SU-DHL-6 (cell line): ENCODE results near the gene CLEC20A.

Experiments used
- H2AFZ ChIP-seq: fragments of 200-600 bp; sonication (generic); 2 replicates; pipeline ENCODE4 v1.6.1; 2014; ENCODE audit warnings: low read depth, mild to moderate bottlenecking, moderate library complexity, mixed read lengths, antibody characterized with exemption, low read length; ENCODE audit not compliant: severe bottlenecking
- H3F3A ChIP-seq: fragments of 200-600 bp; shearing (Covaris generic); 2 replicates; pipeline ENCODE4 v1.6.0; 2016; ENCODE audit warnings: antibody characterized with exemption, mild to moderate bottlenecking; ENCODE audit not compliant: insufficient read depth
- H3K27ac ChIP-seq: fragments of 200-600 bp; sonication (generic); 2 replicates; pipeline ENCODE4 v1.5.1; 2016; ENCODE audit warnings: low read depth, mild to moderate bottlenecking, low read length, moderate library complexity, mixed read lengths
- H3K27me3 ChIP-seq: fragments of 200-600 bp; sonication (generic), shearing (Covaris generic); 2 replicates; pipeline ENCODE4 v1.6.0; 2014; ENCODE audit warnings: mild to moderate bottlenecking, low read length
- H3K36me3 ChIP-seq: fragments of 200-600 bp; sonication (generic); 2 replicates; pipeline ENCODE4 v1.6.1; 2014; ENCODE audit warnings: mild to moderate bottlenecking, low read length, mixed read lengths
- H3K4me2 ChIP-seq: fragments of 300-600, 200-600 bp; shearing (Covaris generic), sonication (generic); 2 replicates; pipeline ENCODE4 v1.6.0; 2014; ENCODE audit warnings: low read length, low read depth, mild to moderate bottlenecking; ENCODE audit not compliant: poor library complexity, severe bottlenecking
- H3K4me3 ChIP-seq: fragments of 200-600 bp; sonication (generic); 2 replicates; pipeline ENCODE4 v1.5.1; 2014; ENCODE audit warnings: antibody characterized with exemption, low read length, mild to moderate bottlenecking, mixed read lengths; ENCODE audit not compliant: insufficient read depth, poor library complexity, severe bottlenecking
- H3K79me2 ChIP-seq: fragments of 200-600 bp; sonication (generic); 2 replicates; pipeline ENCODE4 v1.6.1; 2014; ENCODE audit warnings: mild to moderate bottlenecking, low read length, moderate library complexity; ENCODE audit not compliant: insufficient read depth
- H3K9ac ChIP-seq: fragments of 200-600 bp; sonication (generic); 2 replicates; pipeline ENCODE4 v1.7.0; 2014; ENCODE audit warnings: mild to moderate bottlenecking, low read length
- H3K9me2 ChIP-seq: fragments of 200-600 bp; sonication (generic); replicated peaks from 2 replicates; pipeline ENCODE4 v1.6.1; 2014; ENCODE audit warnings: low read length; ENCODE audit not compliant: insufficient read depth
- H3K9me3 ChIP-seq: fragments of 200-600 bp; sonication (generic); 2 replicates; pipeline ENCODE4 v1.6.1; 2014; ENCODE audit warnings: low read length, mixed read lengths; ENCODE audit not compliant: insufficient read depth
- H4K20me1 ChIP-seq: fragments of 200-600 bp; sonication (generic); 2 replicates; pipeline ENCODE4 v1.6.1; 2014; ENCODE audit warnings: low read depth, mild to moderate bottlenecking, antibody characterized with exemption, low read length, moderate library complexity, mixed read lengths
- EZH2phosphoT487 ChIP-seq: fragments of 200-600 bp; sonication (generic), shearing (Covaris generic); conservative IDR thresholded peaks from 2 replicates; pipeline ENCODE4 v1.6.1; 2018; ENCODE audit warnings: mild to moderate bottlenecking, antibody characterized with exemption, low read length, moderate library complexity, mixed read lengths
- TF ChIP-seq, protein P1 (sequence below): fragments of 200-600 bp; sonication (generic); IDR thresholded peaks from one replicate; pipeline ENCODE4 v1.5.1; 2017; ENCODE audit warnings: antibody characterized with exemption, mild to moderate bottlenecking, low read length, moderate library complexity; ENCODE audit not compliant: insufficient read depth, poor library complexity, severe bottlenecking

Gene CLEC20A

DNA sequence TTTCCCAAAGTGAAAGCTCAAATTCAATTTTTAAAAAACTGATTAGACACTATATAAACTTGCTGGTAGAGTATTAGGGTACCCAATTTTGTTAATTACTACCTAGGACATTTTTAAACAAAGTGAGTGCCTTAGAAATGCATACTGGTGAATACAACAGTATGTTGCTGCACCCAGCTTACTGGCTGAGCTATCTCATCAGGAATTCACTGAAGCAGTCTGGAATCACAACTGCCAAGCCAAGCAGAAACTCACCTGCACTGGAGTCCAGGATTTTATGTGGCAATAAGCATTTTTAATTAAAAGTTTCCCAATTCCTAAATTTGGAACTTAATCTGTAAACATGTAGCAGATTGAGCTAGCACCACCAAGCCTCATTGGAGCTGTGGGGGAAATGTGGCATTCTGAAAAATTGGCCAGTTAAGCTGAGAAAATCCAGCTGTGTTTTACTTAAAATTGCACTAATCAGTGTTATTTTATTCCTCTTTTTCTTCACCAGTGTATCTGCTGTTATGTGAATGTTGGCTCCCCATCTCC lies 61.8 kb downstream of the CLEC20A start:
- Histone ChIP-seq H3K9me2 (no peaks in the 10 kb centered on the region), H3K36me3 (no peaks in the 10 kb centered on the region), H3K79me2 (no peaks in the 10 kb centered on the region), H3K4me3 (no peak overlapping the region), H3F3A (no peaks in the 10 kb centered on the region), H3K9ac (no peak overlapping the region), H2AFZ (no peak overlapping the region), H3K27me3 (no peaks in the 10 kb centered on the region), H3K9me3 (no peaks in the 10 kb centered on the region), H3K27ac (no peak overlapping the region), H4K20me1 (no peaks in the 10 kb centered on the region), H3K4me2 (no peak overlapping the region)
- TF ChIP-seq, protein P1, sequence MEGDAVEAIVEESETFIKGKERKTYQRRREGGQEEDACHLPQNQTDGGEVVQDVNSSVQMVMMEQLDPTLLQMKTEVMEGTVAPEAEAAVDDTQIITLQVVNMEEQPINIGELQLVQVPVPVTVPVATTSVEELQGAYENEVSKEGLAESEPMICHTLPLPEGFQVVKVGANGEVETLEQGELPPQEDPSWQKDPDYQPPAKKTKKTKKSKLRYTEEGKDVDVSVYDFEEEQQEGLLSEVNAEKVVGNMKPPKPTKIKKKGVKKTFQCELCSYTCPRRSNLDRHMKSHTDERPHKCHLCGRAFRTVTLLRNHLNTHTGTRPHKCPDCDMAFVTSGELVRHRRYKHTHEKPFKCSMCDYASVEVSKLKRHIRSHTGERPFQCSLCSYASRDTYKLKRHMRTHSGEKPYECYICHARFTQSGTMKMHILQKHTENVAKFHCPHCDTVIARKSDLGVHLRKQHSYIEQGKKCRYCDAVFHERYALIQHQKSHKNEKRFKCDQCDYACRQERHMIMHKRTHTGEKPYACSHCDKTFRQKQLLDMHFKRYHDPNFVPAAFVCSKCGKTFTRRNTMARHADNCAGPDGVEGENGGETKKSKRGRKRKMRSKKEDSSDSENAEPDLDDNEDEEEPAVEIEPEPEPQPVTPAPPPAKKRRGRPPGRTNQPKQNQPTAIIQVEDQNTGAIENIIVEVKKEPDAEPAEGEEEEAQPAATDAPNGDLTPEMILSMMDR = no peak
- TF ChIP-seq EZH2phosphoT487 = no peak

DNA sequence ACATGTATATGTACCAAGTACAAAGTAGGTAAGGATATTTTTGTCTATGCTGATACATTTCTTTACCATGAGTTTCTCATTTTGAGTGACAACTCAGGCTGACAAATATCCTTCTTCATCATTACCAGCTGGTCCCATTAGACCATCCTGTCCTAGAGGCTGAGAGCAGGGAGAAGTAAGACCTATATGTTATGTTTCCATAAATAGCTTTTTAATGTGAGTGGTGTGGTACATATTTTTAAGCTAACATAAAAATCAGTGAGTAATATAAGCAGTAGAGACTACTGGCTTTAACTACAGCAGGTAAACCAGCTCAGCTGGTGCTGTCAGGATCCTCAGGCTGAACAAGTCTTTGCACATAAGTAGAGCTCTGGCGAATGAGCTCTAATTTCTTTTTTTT lies 62.4 kb downstream of the CLEC20A start:
- Histone ChIP-seq H3K9ac (no peak overlapping the region), H3K4me2 (no peak overlapping the region)

More for the DNA sequence above, 62.4 kb downstream of the CLEC20A start:
- no peak for TF ChIP-seq EZH2phosphoT487
- TF ChIP-seq, protein P1 = no peak
- Histone ChIP-seq H3K27me3 (no peaks in the 10 kb centered on the region), H4K20me1 (no peaks in the 10 kb centered on the region), H3K36me3 (no peaks in the 10 kb centered on the region), H3K9me2 (no peaks in the 10 kb centered on the region), H3K27ac (no peak overlapping the region), H3F3A (no peaks in the 10 kb centered on the region), H3K9me3 (no peaks in the 10 kb centered on the region), H3K79me2 (no peaks in the 10 kb centered on the region), H3K4me3 (no peak overlapping the region), H2AFZ (no peak overlapping the region)
